Measurements from ENCODE around the gene GPC6. TPM values are rescaled to one million over a fixed set of nuclear protein-coding genes. Genes with fewer than 3 reads are reported as not detected.

The GPC6 gene
- total and polyA plus RNA-seq, 2 experiments from 2014 or later: 14.4 to 20.8 TPM

DNA sequence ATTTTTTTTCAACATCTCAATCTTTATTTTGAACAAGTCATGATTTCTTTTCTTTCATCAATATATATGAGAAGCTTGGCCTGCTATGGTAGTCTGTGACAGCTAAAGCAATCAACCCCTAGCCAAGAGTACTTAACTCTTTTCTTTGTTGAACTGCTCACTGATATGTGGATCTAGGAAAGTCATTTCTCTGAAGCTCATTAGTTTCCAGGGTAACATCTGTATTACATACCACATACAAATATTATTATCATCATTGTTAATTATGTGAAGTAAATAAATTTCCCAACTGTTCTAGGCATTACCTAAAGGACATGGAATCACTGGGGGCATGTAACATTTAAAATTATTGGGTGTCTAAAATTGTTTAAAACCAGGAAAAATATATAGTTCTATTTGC is 985.6 kb downstream of the GPC6 start:
- in situ Hi-C loops (cut with MboI): no loop called here
- Histone ChIP-seq H3K9me3 (ENCODE audit: low read depth) (no peaks in the 10 kb centered on the region), H2AFZ (no peak overlapping the region), H3K4me3 (no peak overlapping the region), H3K79me2 (ENCODE audit: insufficient read depth) (no peaks in the 10 kb centered on the region), H3F3A (ENCODE audit: insufficient read depth) (no peaks in the 10 kb centered on the region), H4K20me1 (ENCODE audit: insufficient read depth) (no peaks in the 10 kb centered on the region), H3K36me3 (ENCODE audit: low read depth) (no peaks in the 10 kb centered on the region), H3K27me3 (replicated peaks; ENCODE audit: insufficient read depth) (no peaks in the 10 kb centered on the region), H3K27ac (no peak overlapping the region), H3K4me1 (ENCODE audit: insufficient read depth) (no peaks in the 10 kb centered on the region), H3K9ac (no peak overlapping the region), H3K4me2 (ENCODE audit: unreplicated experiment) (no peak overlapping the region), H3K9me2 (ENCODE audit: insufficient read depth) (no peaks in the 10 kb centered on the region)
- TF ChIP-seq EZH2phosphoT487 (IDR thresholded peaks at IDR 0.05; ENCODE audit: insufficient read depth, low read depth) (no peak), EZH2 (IDR thresholded peaks at IDR 0.05; ENCODE audit: insufficient read depth, poor library complexity, severe bottlenecking) (no peak)
- DNase-seq: no peak

DNA sequence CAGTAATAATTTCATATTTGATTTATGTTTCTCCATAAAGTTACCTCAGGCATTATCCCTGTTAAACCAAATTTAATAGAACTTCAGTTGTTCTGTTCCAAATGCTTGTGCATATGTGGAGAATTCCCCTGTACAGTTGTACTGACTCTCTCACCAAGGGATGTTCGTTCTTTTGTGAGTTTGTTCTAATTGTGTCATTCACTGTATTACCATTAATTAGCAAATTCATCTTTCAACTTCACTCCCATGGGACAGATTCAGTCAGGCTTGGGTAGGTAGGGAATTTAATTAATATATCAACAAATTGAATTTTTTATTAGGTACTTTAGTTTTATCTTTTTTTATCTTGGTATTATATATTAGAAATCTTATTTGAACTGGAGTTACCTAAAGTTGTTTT is 987.5 kb downstream of the GPC6 start:
- WGBS, 2 experiments (ENCODE audit: low coverage in 1 of 2, low lambda C conversion rate in 2 of 2, missing lambda C conversion rate in 2 of 2): 60 to 63% methylated on average over 1 of the region's 1 CpG
- no peaks in the 10 kb centered on the region for H4K20me1 ChIP-seq (ENCODE audit: insufficient read depth)
- no peak for TF ChIP-seq EZH2phosphoT487 (IDR thresholded peaks at IDR 0.05; ENCODE audit: insufficient read depth, low read depth)
- no peaks in the 10 kb centered on the region for H3K9me3 ChIP-seq (ENCODE audit: low read depth)
- no peak overlapping the region for H3K4me3 ChIP-seq
- no peaks in the 10 kb centered on the region for H3K27me3 ChIP-seq (replicated peaks; ENCODE audit: insufficient read depth)
- no peaks in the 10 kb centered on the region for H3K4me1 ChIP-seq (ENCODE audit: insufficient read depth)
- no peak overlapping the region for H3K4me2 ChIP-seq (ENCODE audit: unreplicated experiment)
- no peak for DNase-seq
- no peaks in the 10 kb centered on the region for H3K79me2 ChIP-seq (ENCODE audit: insufficient read depth)
- H3K27ac ChIP-seq: no peak overlapping the region
- no peaks in the 10 kb centered on the region for H3F3A ChIP-seq (ENCODE audit: insufficient read depth)
- no peaks in the 10 kb centered on the region for H3K9me2 ChIP-seq (ENCODE audit: insufficient read depth)
- H3K9ac ChIP-seq: no peak overlapping the region
- in situ Hi-C loops (cut with MboI): no loop called here
- no peaks in the 10 kb centered on the region for H3K36me3 ChIP-seq (ENCODE audit: low read depth)
- no peak overlapping the region for H2AFZ ChIP-seq

DNA sequence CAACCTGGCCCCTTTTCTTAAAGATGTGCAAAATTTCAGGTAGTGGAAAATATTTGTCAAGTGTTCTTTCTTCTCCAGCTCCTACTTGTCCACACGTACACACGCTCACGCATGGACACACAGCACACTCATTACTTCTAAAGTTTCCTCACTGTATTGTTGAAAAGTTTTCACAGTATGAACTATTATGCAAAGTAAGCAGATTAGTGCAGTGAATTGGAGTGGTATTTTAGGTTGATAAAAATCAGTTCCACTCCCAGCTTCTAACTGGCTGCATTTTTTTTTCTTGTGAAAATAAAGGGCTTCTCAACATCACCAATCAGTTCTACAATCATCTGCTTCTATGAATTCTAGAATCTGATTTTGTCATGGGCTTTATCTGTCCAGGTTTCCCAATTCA is 988.4 kb downstream of the GPC6 start:
- Histone ChIP-seq H3K27ac (no peak overlapping the region), H2AFZ (no peak overlapping the region), H3F3A (ENCODE audit: insufficient read depth) (no peaks in the 10 kb centered on the region), H3K9me2 (ENCODE audit: insufficient read depth) (no peaks in the 10 kb centered on the region), H3K4me3 (no peak overlapping the region), H3K9me3 (ENCODE audit: low read depth) (no peaks in the 10 kb centered on the region), H3K4me1 (ENCODE audit: insufficient read depth) (no peaks in the 10 kb centered on the region), H3K9ac (no peak overlapping the region), H3K4me2 (ENCODE audit: unreplicated experiment) (no peak overlapping the region), H4K20me1 (ENCODE audit: insufficient read depth) (no peaks in the 10 kb centered on the region), H3K79me2 (ENCODE audit: insufficient read depth) (no peaks in the 10 kb centered on the region), H3K27me3 (replicated peaks; ENCODE audit: insufficient read depth) (no peaks in the 10 kb centered on the region), H3K36me3 (ENCODE audit: low read depth) (no peaks in the 10 kb centered on the region)
- no peak for DNase-seq
- in situ Hi-C loops (cut with MboI): no loop called here
- TF ChIP-seq EZH2phosphoT487 (IDR thresholded peaks at IDR 0.05; ENCODE audit: insufficient read depth, low read depth) (no peak), EZH2 (IDR thresholded peaks at IDR 0.05; ENCODE audit: insufficient read depth, poor library complexity, severe bottlenecking) (no peak)
- WGBS, 2 experiments (ENCODE audit: low coverage in 1 of 2, low lambda C conversion rate in 2 of 2, missing lambda C conversion rate in 2 of 2): 95 to 97% methylated on average over 3 of the region's 3 CpGs

DNA sequence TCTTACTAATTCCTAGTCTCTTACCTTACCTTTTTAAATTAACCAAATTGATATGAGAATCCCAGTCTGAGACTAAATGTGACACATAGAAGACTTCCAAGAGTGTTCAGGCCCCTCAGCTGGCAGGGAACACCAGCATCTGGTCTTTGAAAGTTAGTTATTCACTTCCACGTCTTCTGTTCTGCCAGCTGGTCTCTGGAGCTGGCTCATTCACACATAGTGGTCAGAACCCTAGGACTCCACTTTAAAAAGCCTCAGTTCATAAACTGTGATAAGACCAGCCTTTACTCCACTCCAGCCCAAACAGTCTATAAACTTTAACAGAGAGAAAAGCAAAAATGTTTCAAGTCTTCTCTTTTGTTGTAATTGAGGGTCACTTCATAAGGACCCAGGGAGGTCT is 989.9 kb downstream of the GPC6 start:
- no peaks in the 10 kb centered on the region for H3K27me3 ChIP-seq (replicated peaks; ENCODE audit: insufficient read depth)
- H3K9me3 ChIP-seq (ENCODE audit: low read depth): no peaks in the 10 kb centered on the region
- no peak for DNase-seq
- no peaks in the 10 kb centered on the region for H3K9me2 ChIP-seq (ENCODE audit: insufficient read depth)
- in situ Hi-C loops (cut with MboI): no loop called here
- no peaks in the 10 kb centered on the region for H3F3A ChIP-seq (ENCODE audit: insufficient read depth)
- no peaks in the 10 kb centered on the region for H3K36me3 ChIP-seq (ENCODE audit: low read depth)
- H3K79me2 ChIP-seq (ENCODE audit: insufficient read depth): no peaks in the 10 kb centered on the region
- no peak overlapping the region for H3K27ac ChIP-seq
- no peak overlapping the region for H3K4me2 ChIP-seq (ENCODE audit: unreplicated experiment)
- no peak overlapping the region for H3K4me3 ChIP-seq
- H3K4me1 ChIP-seq (ENCODE audit: insufficient read depth): no peaks in the 10 kb centered on the region
- no peak overlapping the region for H3K9ac ChIP-seq
- TF ChIP-seq EZH2phosphoT487 (IDR thresholded peaks at IDR 0.05; ENCODE audit: insufficient read depth, low read depth) (no peak), EZH2 (IDR thresholded peaks at IDR 0.05; ENCODE audit: insufficient read depth, poor library complexity, severe bottlenecking) (no peak)
- no peak overlapping the region for H2AFZ ChIP-seq
- no peaks in the 10 kb centered on the region for H4K20me1 ChIP-seq (ENCODE audit: insufficient read depth)
- 67 to 68% methylated on average over 1 of the region's 1 CpG for WGBS, 2 experiments (ENCODE audit: low coverage in 1 of 2, low lambda C conversion rate in 2 of 2, missing lambda C conversion rate in 2 of 2)

DNA sequence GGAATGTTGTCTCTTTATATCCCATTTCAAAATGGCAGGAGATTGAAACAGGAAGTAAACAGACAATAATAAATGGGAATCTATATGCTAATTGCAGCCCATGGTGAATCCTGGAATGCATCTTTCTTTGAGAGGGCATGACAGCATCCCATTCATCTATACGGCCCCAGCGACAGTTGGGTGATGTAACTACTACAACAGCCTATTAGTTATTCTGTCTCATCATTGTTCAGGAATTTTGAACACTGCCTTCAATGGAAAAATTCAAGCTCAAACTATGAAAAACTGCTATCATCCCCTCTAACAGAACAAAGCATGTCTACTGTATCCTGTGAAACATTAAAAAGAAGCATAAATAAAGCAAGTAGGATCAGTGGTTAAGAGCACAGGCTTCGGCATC is 990.8 kb downstream of the GPC6 start:
- Histone ChIP-seq H4K20me1 (ENCODE audit: insufficient read depth) (no peaks in the 10 kb centered on the region), H3K36me3 (ENCODE audit: low read depth) (no peaks in the 10 kb centered on the region), H3K9ac (no peak overlapping the region), H3K9me2 (ENCODE audit: insufficient read depth) (no peaks in the 10 kb centered on the region), H3F3A (ENCODE audit: insufficient read depth) (no peaks in the 10 kb centered on the region), H3K27me3 (replicated peaks; ENCODE audit: insufficient read depth) (no peaks in the 10 kb centered on the region), H3K4me1 (ENCODE audit: insufficient read depth) (no peaks in the 10 kb centered on the region), H3K4me3 (no peak overlapping the region), H3K27ac (no peak overlapping the region), H2AFZ (no peak overlapping the region), H3K4me2 (ENCODE audit: unreplicated experiment) (no peak overlapping the region), H3K9me3 (ENCODE audit: low read depth) (no peaks in the 10 kb centered on the region), H3K79me2 (ENCODE audit: insufficient read depth) (no peaks in the 10 kb centered on the region)
- DNase-seq: peak; percentile 40
- WGBS, 2 experiments (ENCODE audit: low coverage in 1 of 2, low lambda C conversion rate in 2 of 2, missing lambda C conversion rate in 2 of 2): 71 to 87% methylated on average over 3 of the region's 3 CpGs
- no peak for TF ChIP-seq EZH2 (IDR thresholded peaks at IDR 0.05; ENCODE audit: insufficient read depth, poor library complexity, severe bottlenecking)
- TF ChIP-seq EZH2phosphoT487 (IDR thresholded peaks at IDR 0.05; ENCODE audit: insufficient read depth, low read depth): no peak
- in situ Hi-C loops (cut with MboI): no loop called here

Measured in GM23248 (cell line).